ENCODE data around the gene HYOU1.

- no peak for TF ChIP-seq CTCF (IDR thresholded peaks at IDR 0.05 in 4 of 5, conservative IDR thresholded peaks at IDR 0.05 in 1 of 5)
- no peak for TF ChIP-seq POLR2A (IDR thresholded peaks at IDR 0.05)
Measured at GRCh38 chr11:119026970-119027369, 30.0 kb downstream of the HYOU1 start.
